Gastrocnemius medialis (tissue), 4 donors: ENCODE data around the gene KLF15.

Experiments
- POLR2A ChIP-seq, 2 donors: fragments of 450-650 bp; IDR thresholded peaks; one replicate each; pipeline ENCODE4 v1.6.1; 2017; ENCODE audit warnings: antibody characterized with exemption in 2 of 2, mild to moderate bottlenecking in 2 of 2, moderate library complexity in 2 of 2
- TF ChIP-seq, protein P1 (sequence below), 5 experiments: fragments of 450-650 bp in 3 of 5; fragments of 200-600 bp in 2 of 5; sonication (generic) in 2 of 5; IDR thresholded peaks in 4 of 5; conservative IDR thresholded peaks in 1 of 5; 1 replicate in 4 of 5; 2 replicates in 1 of 5; pipeline ENCODE4 v1.5.1; 2016 to 2019; ENCODE audit warnings: antibody characterized with exemption in 5 of 5, mild to moderate bottlenecking in 3 of 5, moderate library complexity in 3 of 5

DNA sequence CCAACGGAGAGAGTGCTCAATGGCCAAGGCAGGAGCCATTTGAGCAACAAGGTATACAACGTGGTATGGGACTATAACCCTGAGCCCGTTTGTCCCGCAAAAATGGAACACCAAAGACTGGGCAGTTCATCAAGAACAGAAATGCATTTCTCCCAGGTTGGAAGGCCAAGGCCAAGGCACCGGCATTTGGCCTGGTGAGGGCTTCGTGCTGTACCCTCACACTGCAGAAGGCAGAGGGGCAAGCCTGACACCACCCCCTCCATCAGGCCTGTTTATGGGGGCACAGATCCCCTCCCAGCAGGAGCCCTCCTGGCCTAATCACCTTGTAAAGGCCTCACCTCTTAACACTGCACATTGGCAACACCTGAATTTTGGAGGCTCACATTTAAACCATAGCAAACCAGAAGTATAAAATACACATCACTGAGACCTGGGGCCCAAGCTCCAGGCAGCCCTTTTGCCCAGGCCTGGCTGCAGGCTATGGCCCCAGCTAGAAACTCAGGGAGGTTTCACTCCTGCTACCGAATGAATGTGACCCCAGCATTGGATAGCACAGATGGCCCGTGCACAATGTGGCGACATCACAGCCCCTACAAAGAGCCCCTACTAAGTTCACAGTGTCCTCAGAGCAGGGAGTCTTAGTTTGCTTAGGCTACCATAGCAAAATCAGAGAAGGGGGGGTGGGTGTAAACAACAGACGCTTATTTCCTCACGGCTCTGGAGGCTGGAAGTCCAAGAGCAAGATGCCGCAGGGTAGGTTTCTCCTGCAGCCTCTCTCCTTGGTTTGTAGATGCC lies 47.1 kb downstream of the KLF15 start:
- TF ChIP-seq, protein P1, sequence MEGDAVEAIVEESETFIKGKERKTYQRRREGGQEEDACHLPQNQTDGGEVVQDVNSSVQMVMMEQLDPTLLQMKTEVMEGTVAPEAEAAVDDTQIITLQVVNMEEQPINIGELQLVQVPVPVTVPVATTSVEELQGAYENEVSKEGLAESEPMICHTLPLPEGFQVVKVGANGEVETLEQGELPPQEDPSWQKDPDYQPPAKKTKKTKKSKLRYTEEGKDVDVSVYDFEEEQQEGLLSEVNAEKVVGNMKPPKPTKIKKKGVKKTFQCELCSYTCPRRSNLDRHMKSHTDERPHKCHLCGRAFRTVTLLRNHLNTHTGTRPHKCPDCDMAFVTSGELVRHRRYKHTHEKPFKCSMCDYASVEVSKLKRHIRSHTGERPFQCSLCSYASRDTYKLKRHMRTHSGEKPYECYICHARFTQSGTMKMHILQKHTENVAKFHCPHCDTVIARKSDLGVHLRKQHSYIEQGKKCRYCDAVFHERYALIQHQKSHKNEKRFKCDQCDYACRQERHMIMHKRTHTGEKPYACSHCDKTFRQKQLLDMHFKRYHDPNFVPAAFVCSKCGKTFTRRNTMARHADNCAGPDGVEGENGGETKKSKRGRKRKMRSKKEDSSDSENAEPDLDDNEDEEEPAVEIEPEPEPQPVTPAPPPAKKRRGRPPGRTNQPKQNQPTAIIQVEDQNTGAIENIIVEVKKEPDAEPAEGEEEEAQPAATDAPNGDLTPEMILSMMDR (IDR thresholded peaks at IDR 0.05 in 4 of 5, conservative IDR thresholded peaks at IDR 0.05 in 1 of 5) = no peak
- no peak for TF ChIP-seq POLR2A (IDR thresholded peaks at IDR 0.05)
